GM12878 (cell line): ENCODE results near the gene SMIM44.

Source experiments
- ZNF217 ChIP-seq: fragments of 450-650 bp; IDR thresholded peaks from 2 replicates; pipeline ENCODE4 v1.6.1; 2017; ENCODE audit warnings: antibody characterized with exemption, mild to moderate bottlenecking
- ZNF24 ChIP-seq: fragments of 450-650 bp; IDR thresholded peaks from 2 replicates; pipeline ENCODE4 v1.6.1; 2017; ENCODE audit warnings: antibody characterized with exemption, mild to moderate bottlenecking
- TF ChIP-seq, protein P1 (sequence below), 3 experiments: IDR thresholded peaks in 2 of 3; conservative IDR thresholded peaks in 1 of 3; 2 replicates each; pipeline ENCODE4 v1.5.1; 2011; ENCODE audit warnings: low read depth in 3 of 3, low read length in 3 of 3, mild to moderate bottlenecking in 3 of 3, control low read depth in 2 of 3, moderate library complexity in 2 of 3, inconsistent platforms in 1 of 3, mixed read lengths in 1 of 3; ENCODE audit not compliant: control insufficient read depth in 2 of 3, insufficient read depth in 1 of 3; ENCODE audit errors: extremely low read depth in 1 of 3
- TF ChIP-seq, protein P2 (sequence below): IDR thresholded peaks from 2 replicates; pipeline ENCODE4 v1.6.1; 2012; ENCODE audit warnings: low read depth, low read length, improper control_type of control experiment
- TF ChIP-seq, protein P3 (sequence below): fragments of 450-650 bp; IDR thresholded peaks from 2 replicates; pipeline ENCODE4 v1.6.1; 2014; ENCODE audit warnings: mild to moderate bottlenecking

DNA sequence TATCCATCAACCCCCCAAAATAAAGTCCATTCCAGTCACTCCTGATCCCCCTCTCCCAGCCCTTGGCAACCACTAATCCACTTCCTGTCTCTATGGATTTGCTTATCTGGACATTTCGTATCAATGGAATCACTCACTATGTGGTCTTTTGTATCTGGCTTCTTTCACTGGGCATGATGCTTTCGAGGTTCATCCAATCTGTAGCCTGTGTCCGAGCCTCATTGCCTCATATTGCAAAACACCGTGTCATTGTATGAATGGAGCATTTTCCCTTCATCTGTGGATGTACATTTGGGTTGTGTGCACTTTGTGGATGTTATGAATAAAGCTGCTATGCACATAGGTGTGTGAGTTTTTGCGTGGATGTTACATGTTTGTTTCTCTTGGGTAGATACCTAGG, 21.5 kb upstream of the SMIM44 start:
- TF ChIP-seq, protein P1, sequence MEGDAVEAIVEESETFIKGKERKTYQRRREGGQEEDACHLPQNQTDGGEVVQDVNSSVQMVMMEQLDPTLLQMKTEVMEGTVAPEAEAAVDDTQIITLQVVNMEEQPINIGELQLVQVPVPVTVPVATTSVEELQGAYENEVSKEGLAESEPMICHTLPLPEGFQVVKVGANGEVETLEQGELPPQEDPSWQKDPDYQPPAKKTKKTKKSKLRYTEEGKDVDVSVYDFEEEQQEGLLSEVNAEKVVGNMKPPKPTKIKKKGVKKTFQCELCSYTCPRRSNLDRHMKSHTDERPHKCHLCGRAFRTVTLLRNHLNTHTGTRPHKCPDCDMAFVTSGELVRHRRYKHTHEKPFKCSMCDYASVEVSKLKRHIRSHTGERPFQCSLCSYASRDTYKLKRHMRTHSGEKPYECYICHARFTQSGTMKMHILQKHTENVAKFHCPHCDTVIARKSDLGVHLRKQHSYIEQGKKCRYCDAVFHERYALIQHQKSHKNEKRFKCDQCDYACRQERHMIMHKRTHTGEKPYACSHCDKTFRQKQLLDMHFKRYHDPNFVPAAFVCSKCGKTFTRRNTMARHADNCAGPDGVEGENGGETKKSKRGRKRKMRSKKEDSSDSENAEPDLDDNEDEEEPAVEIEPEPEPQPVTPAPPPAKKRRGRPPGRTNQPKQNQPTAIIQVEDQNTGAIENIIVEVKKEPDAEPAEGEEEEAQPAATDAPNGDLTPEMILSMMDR (IDR thresholded peaks at IDR 0.05 in 2 of 3, conservative IDR thresholded peaks at IDR 0.05 in 1 of 3; ENCODE audit: control insufficient read depth in 2 of 3, extremely low read depth in 1 of 3, insufficient read depth in 1 of 3, low read depth in 3 of 3, low read length in 3 of 3): no peak
- TF ChIP-seq, protein P2, sequence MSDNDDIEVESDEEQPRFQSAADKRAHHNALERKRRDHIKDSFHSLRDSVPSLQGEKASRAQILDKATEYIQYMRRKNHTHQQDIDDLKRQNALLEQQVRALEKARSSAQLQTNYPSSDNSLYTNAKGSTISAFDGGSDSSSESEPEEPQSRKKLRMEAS: no peak
- TF ChIP-seq ZNF217: no peak
- TF ChIP-seq, protein P3, sequence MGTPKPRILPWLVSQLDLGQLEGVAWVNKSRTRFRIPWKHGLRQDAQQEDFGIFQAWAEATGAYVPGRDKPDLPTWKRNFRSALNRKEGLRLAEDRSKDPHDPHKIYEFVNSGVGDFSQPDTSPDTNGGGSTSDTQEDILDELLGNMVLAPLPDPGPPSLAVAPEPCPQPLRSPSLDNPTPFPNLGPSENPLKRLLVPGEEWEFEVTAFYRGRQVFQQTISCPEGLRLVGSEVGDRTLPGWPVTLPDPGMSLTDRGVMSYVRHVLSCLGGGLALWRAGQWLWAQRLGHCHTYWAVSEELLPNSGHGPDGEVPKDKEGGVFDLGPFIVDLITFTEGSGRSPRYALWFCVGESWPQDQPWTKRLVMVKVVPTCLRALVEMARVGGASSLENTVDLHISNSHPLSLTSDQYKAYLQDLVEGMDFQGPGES: no peak
- no peak for TF ChIP-seq ZNF24
